ENCODE results near the gene TESK2.
"Not testable (repeated sequence)": the region's sequence is repeated elsewhere in the genome, so short reads cannot be mapped to it uniquely, and the experiment has no call there.

TESK2 gene

DNA sequence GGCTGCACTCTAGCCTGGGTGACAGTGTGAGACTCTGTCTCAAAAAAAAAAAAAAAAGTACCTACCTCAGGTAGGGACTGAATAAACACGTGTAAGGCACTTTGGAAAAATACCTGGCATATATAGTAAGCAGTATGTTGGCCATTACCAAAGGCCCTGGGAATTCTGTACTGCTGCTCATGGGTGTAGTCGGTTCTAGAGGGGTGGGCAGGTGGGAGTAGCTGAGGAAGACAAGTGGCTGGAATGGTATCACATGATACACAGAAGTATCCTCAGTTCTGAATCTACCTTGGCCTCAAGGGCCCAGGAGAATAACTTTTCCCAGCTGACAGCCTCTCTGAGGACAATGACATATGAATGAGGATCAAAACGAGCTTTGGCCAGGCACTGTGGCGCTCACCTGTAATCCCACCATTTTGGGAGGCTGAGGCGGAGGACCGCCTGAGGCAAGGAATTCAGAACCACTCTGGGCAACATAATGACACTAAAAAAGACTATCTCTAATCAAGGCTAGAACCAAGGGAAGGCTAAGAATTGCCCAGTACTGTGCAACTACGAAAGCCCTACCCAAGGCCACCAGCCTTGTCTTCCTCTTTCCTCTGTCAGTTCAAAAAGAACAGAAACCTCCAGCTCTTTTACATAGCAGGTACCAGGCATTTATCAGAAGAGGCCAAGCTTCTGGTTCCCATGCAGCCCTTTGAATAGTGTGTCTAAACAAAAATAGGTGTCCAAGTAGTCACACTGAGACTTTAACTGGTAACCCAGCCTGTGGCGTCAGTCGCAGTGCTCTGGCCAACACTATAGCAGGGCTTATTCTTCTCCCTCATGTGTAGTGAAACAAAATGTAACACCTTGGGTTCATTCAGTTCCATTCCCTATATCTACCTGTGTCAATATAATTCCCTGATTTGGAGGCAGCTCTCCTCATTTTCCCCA, 19.3 kb upstream of the TESK2 start:
- DNase-seq (ENCODE audit: low spot score): no peak

DNA sequence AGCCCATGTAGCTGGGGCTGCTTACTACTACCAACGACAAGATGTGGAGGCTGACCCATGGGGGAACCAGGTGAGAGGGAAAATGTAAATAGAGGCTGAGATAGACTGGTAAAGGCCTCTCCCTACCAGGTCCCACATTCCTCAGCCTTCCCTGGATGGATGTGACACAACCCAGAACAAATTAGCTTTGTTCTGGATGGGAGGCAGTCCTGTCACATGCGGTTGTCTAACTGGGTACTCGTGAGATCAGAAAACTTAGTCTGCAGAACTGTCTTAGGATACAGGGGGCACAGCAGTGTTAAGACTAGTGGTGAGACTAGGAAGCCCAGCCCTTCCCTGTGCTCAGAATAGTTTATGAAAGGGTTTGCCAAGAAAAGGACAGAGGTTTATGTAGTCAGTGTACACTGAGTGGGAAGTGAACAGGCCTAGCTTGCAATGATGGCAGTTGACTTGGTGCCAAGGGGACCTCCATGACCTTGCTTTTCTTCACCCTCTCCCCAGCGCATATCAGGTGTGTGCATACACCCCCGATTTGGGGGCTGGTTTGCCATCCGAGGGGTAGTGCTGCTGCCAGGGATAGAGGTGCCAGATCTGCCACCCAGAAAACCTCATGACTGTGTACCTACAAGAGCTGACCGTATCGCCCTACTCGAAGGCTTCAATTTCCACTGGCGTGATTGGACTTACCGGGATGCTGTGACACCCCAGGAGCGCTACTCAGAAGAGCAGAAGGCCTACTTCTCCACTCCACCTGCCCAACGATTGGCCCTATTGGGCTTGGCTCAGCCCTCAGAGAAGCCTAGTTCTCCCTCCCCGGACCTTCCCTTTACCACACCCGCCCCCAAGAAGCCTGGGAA, 17.6 kb upstream of the TESK2 start:
- no peak for DNase-seq (ENCODE audit: low spot score)

DNA sequence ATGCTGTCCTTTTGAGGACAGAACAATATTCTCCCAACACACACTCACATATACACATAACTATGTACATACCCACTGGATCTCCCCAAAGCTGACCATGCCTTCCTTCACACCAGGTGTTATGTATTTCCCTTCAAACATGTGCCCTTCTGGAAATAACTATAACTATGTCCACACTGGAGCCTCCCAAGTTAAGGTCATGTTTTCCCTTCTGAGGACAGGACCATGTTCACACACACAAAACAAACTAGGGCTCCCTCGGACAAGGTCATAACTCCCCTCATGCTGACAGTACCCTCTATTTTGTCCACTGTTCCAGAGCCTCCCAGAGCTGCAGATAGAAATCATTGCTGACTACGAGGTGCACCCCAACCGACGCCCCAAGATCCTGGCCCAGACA, 16.9 kb upstream of the TESK2 start:
- no peak for DNase-seq (ENCODE audit: low spot score)

DNA sequence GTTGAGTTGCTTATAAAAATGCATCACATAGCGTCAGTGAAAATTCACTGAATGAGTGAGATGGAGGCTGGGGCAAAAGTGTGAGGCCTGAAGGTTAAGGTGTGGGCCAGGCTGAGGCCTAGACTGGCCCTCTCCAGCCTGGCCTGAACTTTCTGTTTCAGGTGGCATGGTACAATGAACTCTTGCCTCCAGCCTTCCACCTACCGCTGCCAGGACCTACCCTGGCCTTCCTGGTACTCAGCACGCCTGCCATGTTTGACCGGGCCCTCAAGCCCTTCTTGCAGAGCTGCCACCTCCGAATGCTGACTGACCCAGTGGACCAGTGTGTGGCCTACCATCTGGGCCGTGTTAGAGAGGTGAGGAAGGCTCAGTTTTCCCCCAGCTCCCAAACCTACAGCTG, 16.2 kb upstream of the TESK2 start:
- DNase-seq (ENCODE audit: low spot score): no peak

GRCh38 chr1:45503462-45504360, 12.7 kb upstream of the TESK2 start:
- no peak for DNase-seq (ENCODE audit: low spot score)

DNA sequence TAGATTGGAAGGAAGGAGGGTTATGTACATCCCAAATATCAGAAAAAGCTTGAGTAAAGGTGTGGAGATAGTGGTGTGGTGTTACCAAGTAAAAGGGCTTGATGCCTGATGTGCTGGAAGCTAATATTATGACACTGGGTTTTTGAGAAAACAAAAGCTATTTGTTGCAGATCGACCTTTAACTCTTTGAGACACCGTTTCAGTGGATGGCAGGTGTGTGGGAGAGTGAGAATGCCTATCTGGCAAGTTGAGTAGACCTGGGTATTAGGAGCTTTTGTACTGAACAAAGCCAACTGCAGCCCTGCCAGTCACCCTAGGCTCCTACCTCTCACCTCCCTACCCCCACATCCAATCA, 10.5 kb upstream of the TESK2 start:
- DNase-seq (ENCODE audit: low spot score): no peak

DNA sequence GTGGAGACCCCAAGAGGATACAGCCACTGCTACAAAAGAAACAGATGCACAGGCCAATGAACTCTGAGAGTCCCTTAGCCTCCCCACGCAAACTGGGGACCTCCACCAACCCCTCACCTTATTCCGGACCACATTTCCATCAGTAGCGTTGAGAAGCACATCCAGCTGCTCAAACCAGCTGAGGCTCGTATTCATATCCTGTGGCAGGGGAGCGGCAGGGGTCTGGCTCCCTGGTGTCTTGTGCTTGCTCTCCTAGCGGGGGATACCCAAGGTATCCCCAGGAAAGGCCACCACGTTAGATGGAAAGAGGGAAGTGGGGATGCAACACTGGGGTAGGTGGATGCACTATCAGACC, 8.4 kb upstream of the TESK2 start:
- no peak for DNase-seq (ENCODE audit: low spot score)

DNA sequence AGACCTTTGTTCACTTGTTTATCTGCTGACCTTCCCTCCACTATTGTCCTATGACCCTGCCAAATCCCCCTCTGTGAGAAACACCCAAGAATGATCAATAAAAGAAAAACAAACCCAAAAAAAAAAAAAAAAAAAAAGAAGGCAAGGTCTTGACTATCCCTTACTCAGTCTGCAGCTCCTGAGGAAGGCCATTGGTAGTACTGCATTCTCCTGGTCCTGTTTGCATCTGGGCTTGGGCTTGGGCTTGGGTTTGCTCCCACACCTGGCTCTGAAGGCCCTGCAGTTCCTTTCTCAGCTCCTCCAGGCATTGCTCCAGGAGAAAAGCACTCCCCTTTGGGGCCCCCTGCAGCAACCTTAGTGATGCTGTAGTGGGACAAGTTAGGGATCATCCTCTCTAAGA, 7.3 kb upstream of the TESK2 start:
- no peak for DNase-seq (ENCODE audit: low spot score)

- DNase-seq (ENCODE audit: low spot score): peak; percentile 59
These were observed 2.2 kb upstream of the TESK2 start for GRCh38 chr1:45493116-45493697.

DNA sequence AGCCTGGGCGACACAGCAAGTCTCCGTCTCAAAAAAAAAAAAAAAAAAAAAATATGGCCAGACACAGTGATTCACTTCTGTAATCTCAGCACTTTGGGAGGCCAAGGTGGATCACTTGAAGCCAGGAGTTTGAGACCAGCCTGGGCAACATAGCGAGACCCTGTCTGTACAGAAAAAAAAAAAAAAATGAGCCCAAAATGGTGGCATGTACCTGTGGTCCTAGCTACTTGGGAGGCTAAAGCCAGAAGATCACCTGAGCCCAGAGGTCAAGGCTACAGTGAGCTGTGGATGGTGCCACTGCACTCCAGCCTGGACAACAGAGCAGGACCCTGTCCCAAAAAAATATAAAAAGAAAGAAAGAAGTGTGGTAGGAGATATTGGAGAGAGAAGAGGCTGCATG, 1.7 kb upstream of the TESK2 start:
- no peak for DNase-seq (ENCODE audit: low spot score)

DNA sequence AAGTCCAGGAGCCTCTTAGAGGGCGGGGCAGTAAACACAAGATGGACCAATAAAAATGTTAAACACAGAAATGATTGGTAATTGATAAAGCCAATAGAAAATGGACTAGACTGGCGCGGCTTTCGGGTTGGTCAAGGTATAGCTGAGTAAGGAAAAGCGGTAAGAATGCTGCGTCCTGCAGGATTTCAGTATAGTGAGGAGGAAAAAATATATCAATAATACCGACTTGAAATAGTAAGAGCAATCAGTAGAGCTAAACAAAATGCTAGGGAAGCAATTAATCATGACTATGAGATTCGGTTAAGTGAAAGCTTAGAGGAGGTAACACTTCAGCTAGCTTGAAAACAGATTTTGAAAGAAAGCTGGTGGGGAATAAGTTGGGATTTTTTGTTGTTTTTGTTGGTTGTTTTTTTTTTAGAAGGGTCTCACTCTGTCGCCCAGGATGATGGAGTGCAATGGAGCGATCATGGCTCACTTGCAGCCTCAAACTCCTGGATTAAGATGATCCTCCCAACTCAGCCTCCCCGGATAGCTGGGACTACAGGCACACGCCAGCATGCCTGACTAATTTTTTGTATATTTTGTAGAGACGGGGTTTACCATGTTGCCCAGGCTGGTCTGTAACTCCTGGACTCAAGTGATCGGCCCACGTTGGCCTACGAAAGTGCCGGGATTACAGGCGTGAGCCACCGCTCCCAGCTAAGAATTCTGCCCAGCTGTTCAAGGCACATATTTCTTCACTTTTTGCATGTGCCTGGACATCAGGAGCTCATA, 711 bp upstream of the TESK2 start:
- DNase-seq (ENCODE audit: low spot score): no peak

DNA sequence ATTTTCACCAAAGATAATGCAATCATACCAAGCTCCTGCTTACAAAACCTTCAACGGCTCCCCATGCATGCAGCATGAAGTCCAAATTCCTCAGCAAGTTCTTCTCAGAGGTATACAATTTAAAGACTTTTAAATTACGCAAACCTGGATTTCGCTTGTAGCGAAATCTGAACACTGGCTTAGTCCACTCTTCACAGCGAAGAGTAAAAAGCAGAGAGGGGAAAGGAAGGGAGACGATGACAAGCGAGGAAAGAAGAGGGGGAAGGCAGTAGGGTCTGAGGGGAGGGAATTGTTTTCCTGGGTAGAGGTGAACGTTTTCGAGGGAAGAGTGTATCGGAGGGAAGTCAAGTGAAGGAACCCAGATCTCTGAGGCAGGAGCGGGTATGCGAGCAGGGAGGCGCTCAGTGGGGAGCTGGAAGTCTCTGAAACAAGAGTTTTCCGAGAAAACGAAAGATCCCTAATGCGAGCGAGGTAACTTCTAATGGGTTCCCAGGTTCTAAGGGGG, 790 bp downstream of the TESK2 start:
- DNase-seq (ENCODE audit: low spot score): no peak

GRCh38 chr1:45489379-45489778, 1.6 kb downstream of the TESK2 start:
- DNase-seq (ENCODE audit: low spot score): not testable (repeated sequence)

DNA sequence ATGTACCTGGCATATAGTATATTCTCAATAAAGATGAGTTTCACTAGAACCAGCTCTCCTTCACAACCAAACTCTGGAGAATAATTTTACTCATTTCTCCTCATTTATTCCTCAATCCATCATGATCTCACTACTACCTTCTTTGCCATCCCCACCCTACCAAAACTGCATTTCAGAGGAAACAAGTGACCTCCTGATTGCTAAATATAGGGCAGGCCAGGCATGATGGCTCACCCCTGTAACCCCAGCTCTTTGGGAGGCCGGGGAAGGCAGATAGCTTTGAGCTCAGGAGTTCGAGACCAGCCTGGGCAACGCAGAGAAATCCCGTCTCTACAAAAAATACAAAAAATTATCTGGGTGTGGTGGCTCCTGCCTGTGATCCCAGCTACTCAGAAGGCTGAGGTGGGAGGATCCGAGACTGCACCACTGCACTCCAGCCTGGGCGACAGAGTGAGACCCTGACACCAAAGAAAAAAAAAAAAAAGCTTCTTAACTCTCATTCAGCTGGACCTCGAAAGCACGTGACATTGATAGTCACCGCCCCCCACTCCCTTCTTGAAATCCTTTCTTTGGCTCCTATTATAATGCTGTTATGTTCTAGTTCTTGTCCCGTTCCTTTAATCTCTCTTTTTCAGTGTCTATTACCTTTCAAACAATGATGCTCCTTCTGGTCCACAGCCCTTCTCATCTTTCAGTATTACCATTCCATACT, 2.1 kb downstream of the TESK2 start:
- no peak for DNase-seq (ENCODE audit: low spot score)

DNA sequence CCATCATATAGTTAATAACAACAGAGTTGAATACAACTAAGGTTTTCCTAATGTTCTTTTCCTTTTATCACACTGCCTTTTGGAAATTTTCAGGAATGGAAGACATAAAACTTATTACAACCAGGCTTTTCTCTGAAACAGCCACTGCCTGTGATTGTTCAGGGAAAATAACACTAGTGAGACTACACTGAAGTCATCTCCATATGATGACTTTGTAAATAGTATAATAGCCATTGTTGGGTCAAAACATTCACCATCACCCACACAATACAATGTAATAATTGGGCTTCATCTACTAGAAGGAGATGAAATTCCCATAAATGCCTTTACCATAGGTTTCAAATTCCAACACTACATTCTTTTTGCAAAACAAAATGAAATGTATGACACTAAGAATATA, 5.0 kb downstream of the TESK2 start:
- DNase-seq (ENCODE audit: low spot score): no peak

GRCh38 chr1:45479039-45479748, 11.8 kb downstream of the TESK2 start:
- no peak for DNase-seq (ENCODE audit: low spot score)

DNA sequence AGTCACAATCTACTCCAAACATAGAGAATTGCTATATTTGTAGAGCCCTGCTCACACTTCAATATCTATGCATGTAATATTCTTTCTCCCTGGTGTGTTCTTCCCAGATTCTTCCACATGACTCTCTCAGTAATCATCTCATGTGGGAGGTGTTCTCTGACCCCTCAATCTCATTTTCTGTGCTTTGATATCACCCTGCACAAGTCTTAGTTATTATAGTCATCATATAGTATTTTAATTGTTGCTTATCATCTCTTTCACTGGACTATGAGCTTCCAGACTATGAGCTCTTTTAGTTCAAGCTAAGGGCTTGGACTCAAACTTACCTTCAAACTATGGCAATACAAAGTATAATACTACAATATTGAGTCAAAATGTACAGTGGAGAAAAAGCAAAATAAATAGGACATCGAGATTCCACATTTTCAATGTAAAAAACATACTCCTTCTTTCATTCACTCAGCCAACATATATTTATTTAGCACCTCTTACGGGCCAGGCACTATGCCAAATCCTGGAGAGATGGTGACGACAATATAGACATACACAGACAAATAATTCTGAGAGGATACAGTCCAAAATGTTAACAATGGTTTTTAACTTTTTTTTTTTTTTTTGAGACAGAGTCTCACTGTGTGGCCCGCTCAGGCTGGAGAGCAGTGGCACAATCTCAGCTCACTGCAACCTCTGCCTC, 12.7 kb downstream of the TESK2 start:
- DNase-seq (ENCODE audit: low spot score): no peak

- no peak for DNase-seq (ENCODE audit: low spot score)
These were observed 13.3 kb downstream of the TESK2 start for GRCh38 chr1:45477646-45478045.

DNA sequence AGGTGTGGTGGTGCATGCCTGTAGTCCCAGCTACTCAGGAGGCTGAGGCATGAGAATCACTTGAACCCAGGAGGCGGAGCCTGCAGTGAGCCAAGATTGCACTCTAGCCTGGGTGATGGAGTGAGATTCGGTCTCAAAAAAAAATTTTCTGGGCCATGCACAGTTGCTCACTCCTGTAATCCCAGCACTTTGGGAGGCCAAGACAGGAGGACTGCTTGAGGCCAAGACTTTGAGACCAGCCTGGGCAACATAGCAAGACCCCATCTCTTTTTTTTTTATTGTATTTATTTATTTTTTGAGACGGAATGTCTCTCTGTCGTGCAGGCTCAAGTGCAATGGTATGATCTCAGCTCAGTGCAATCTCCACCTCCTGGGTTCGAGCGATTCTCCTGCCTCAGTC, 16.8 kb downstream of the TESK2 start:
- not testable (repeated sequence) for DNase-seq (ENCODE audit: low spot score)
